GM18502 (cell line): ENCODE results near the gene LRRTM4.

Experiments used
- ATAC-seq: cut with Tn5 transposase; IDR thresholded peaks from one replicate; pipeline ENCODE4 v1.9.1; 2021; ENCODE audit warnings: mild to moderate bottlenecking; ENCODE audit not compliant: unreplicated experiment, poor library complexity

Gene LRRTM4

GRCh38 chr2:77328134-77328931 is 193.8 kb downstream of the LRRTM4 start:
- ATAC-seq = no peak

GRCh38 chr2:77325395-77325794 is 196.8 kb downstream of the LRRTM4 start:
- ATAC-seq = no peak

- no peak for ATAC-seq
Measured at GRCh38 chr2:77322431-77322830, 199.7 kb downstream of the LRRTM4 start.

- ATAC-seq = no peak
Measured at GRCh38 chr2:77314721-77315120, 207.5 kb downstream of the LRRTM4 start.

GRCh38 chr2:77310416-77310815 is 211.8 kb downstream of the LRRTM4 start:
- no peak for ATAC-seq

GRCh38 chr2:77309725-77310124 is 212.5 kb downstream of the LRRTM4 start:
- no peak for ATAC-seq

- no peak for ATAC-seq
Measured at GRCh38 chr2:77301441-77301840, 220.7 kb downstream of the LRRTM4 start.

GRCh38 chr2:77296791-77297190 is 225.4 kb downstream of the LRRTM4 start:
- no peak for ATAC-seq

GRCh38 chr2:77294474-77294873 is 227.7 kb downstream of the LRRTM4 start:
- no peak for ATAC-seq

GRCh38 chr2:77284353-77284752 is 237.8 kb downstream of the LRRTM4 start:
- no peak for ATAC-seq

GRCh38 chr2:77271262-77271661 is 250.9 kb downstream of the LRRTM4 start:
- ATAC-seq = no peak

GRCh38 chr2:77270433-77270832 is 251.7 kb downstream of the LRRTM4 start:
- ATAC-seq = no peak

- ATAC-seq = no peak
Measured at GRCh38 chr2:77268626-77269025, 253.6 kb downstream of the LRRTM4 start.

- ATAC-seq = no peak
Measured at GRCh38 chr2:77232909-77233425, 289.2 kb downstream of the LRRTM4 start.

- ATAC-seq = no peak
Measured at GRCh38 chr2:77228391-77228790, 293.8 kb downstream of the LRRTM4 start.

GRCh38 chr2:77210725-77211124 is 311.5 kb downstream of the LRRTM4 start:
- no peak for ATAC-seq

- no peak for ATAC-seq
Measured at GRCh38 chr2:77207331-77207730, 314.8 kb downstream of the LRRTM4 start.

- no peak for ATAC-seq
Measured at GRCh38 chr2:77201755-77202154, 320.4 kb downstream of the LRRTM4 start.

- ATAC-seq = no peak
Measured at GRCh38 chr2:77199411-77199810, 322.8 kb downstream of the LRRTM4 start.

- ATAC-seq = no peak
Measured at GRCh38 chr2:77193858-77194448, 328.2 kb downstream of the LRRTM4 start.

GRCh38 chr2:77192811-77193289 is 329.3 kb downstream of the LRRTM4 start:
- ATAC-seq = no peak

- ATAC-seq = no peak
Measured at GRCh38 chr2:77191665-77192064, 330.5 kb downstream of the LRRTM4 start.
